Smooth muscle cell (in vitro differentiated cells): ENCODE data around the gene ABCB1. TPM values are rescaled to one million over a fixed set of nuclear protein-coding genes. Genes with fewer than 3 reads are reported as not detected.

Experiments
- DNase-seq: peaks from one replicate; lab custom pipeline; 2025; ENCODE audit not compliant: unreplicated experiment; lab: John Stamatoyannopoulos, UW
- H2AFZ ChIP-seq: fragments of 200-600 bp; sonication (generic); 2 replicates; pipeline ENCODE4 v1.6.0; 2016; ENCODE audit warnings: antibody characterized with exemption, low read depth, mild to moderate bottlenecking
- H3F3A ChIP-seq: fragments of 200-600 bp; sonication (generic); 2 replicates; pipeline ENCODE4 v1.6.0; 2017; ENCODE audit warnings: antibody characterized with exemption, low read depth
- H3K27ac ChIP-seq: fragments of 200-600 bp; sonication (generic); 2 replicates; pipeline ENCODE4 v1.5.1; 2016; ENCODE audit warnings: low read depth, mild to moderate bottlenecking
- H3K27me3 ChIP-seq: fragments of 200-600 bp; sonication (generic); 2 replicates; pipeline ENCODE4 v1.6.1; 2016; ENCODE audit warnings: low read depth, mild to moderate bottlenecking
- H3K36me3 ChIP-seq: fragments of 200-600 bp; sonication (generic); 2 replicates; pipeline ENCODE4 v1.5.1; 2016; ENCODE audit warnings: low read depth
- H3K4me1 ChIP-seq: fragments of 200-600 bp; sonication (generic); 2 replicates; pipeline ENCODE4 v1.5.1; 2016; ENCODE audit warnings: low read depth
- H3K4me2 ChIP-seq: fragments of 200-600 bp; sonication (generic); 2 replicates; pipeline ENCODE4 v1.6.0; 2016; ENCODE audit warnings: mild to moderate bottlenecking
- H3K4me3 ChIP-seq: fragments of 200-600 bp; sonication (generic); 2 replicates; pipeline ENCODE4 v1.5.1; 2016; ENCODE audit warnings: mild to moderate bottlenecking
- H3K79me2 ChIP-seq: fragments of 200-600 bp; sonication (generic); 2 replicates; pipeline ENCODE4 v1.6.0; 2016; ENCODE audit warnings: low read depth, mild to moderate bottlenecking
- H3K9ac ChIP-seq: fragments of 200-600 bp; sonication (generic); 2 replicates; pipeline ENCODE4 v1.6.0; 2016; ENCODE audit warnings: low read depth
- H3K9me3 ChIP-seq: fragments of 200-600 bp; sonication (generic); replicated peaks from 2 replicates; pipeline ENCODE4 v1.5.1; 2016; ENCODE audit warnings: low read depth
- H4K20me1 ChIP-seq: fragments of 200-600 bp; sonication (generic); 2 replicates; pipeline ENCODE4 v1.6.0; 2016; ENCODE audit warnings: low read depth
- WGBS: methylation state at CpG from one replicate; pipeline ENCODE4 v1.1.7; 2016; ENCODE audit warnings: low lambda C conversion rate; 5-methylcytosine and 5-hydroxymethylcytosine counted together
- polyA plus RNA-seq: library from polyadenylated mRNA; unstranded; fragments of >200 nt; fragmentation: Nextera tagmentation; extraction: Ambion mirVana; gene quantifications from 2 replicates; pipeline ENCODE4 v1.2.1, GENCODE V29; 2016
- total RNA-seq: library from RNA; depleted of rRNA; stranded (reverse); fragments of >200 nt; gene quantifications from 2 replicates; pipeline ENCODE4 v1.2.3, GENCODE V29; 2014
- TF ChIP-seq, protein P1 (sequence below): fragments of 200-600 bp; sonication (generic); IDR thresholded peaks from 2 replicates; pipeline ENCODE4 v1.5.1; 2017; ENCODE audit warnings: borderline replicate concordance, mild to moderate bottlenecking, antibody characterized with exemption; ENCODE audit not compliant: insufficient read depth, poor library complexity, severe bottlenecking

ABCB1 gene
- total and polyA plus RNA-seq, 2 experiments from 2014 or later, result 1.4 to 10.0 TPM

GRCh38 chr7:87499494-87499893 lies 101.2 kb downstream of the ABCB1 start:
- TF ChIP-seq, protein P1, sequence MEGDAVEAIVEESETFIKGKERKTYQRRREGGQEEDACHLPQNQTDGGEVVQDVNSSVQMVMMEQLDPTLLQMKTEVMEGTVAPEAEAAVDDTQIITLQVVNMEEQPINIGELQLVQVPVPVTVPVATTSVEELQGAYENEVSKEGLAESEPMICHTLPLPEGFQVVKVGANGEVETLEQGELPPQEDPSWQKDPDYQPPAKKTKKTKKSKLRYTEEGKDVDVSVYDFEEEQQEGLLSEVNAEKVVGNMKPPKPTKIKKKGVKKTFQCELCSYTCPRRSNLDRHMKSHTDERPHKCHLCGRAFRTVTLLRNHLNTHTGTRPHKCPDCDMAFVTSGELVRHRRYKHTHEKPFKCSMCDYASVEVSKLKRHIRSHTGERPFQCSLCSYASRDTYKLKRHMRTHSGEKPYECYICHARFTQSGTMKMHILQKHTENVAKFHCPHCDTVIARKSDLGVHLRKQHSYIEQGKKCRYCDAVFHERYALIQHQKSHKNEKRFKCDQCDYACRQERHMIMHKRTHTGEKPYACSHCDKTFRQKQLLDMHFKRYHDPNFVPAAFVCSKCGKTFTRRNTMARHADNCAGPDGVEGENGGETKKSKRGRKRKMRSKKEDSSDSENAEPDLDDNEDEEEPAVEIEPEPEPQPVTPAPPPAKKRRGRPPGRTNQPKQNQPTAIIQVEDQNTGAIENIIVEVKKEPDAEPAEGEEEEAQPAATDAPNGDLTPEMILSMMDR, result no peak
- H3F3A ChIP-seq, result no peaks in the 10 kb centered on the region
- H3K27me3 ChIP-seq, result no peaks in the 10 kb centered on the region
- no peaks in the 10 kb centered on the region for H3K36me3 ChIP-seq
- no peak overlapping the region for H3K27ac ChIP-seq
- WGBS, result 92% methylated on average over 3 of the region's 3 CpGs
- no peaks in the 10 kb centered on the region for H3K9me3 ChIP-seq
- no peak overlapping the region for H3K4me3 ChIP-seq
- H4K20me1 ChIP-seq, result no peaks in the 10 kb centered on the region
- H3K9ac ChIP-seq, result no peak overlapping the region
- H3K4me2 ChIP-seq, result no peak overlapping the region
- no peaks in the 10 kb centered on the region for H3K79me2 ChIP-seq
- no peak for DNase-seq
- H2AFZ ChIP-seq, result no peak overlapping the region
- H3K4me1 ChIP-seq, result no peaks in the 10 kb centered on the region

GRCh38 chr7:87498893-87499292 lies 101.8 kb downstream of the ABCB1 start:
- TF ChIP-seq, protein P1, result no peak
- H4K20me1 ChIP-seq, result no peaks in the 10 kb centered on the region
- H3K27me3 ChIP-seq, result no peaks in the 10 kb centered on the region
- no peak overlapping the region for H3K4me3 ChIP-seq
- no peaks in the 10 kb centered on the region for H3F3A ChIP-seq
- H3K79me2 ChIP-seq, result no peaks in the 10 kb centered on the region
- DNase-seq, result no peak
- WGBS, result 100% methylated on average over 1 of the region's 1 CpG
- H3K9ac ChIP-seq, result no peak overlapping the region
- H3K27ac ChIP-seq, result no peak overlapping the region
- no peak overlapping the region for H2AFZ ChIP-seq
- H3K4me1 ChIP-seq, result no peaks in the 10 kb centered on the region
- no peak overlapping the region for H3K4me2 ChIP-seq
- H3K36me3 ChIP-seq, result no peaks in the 10 kb centered on the region
- H3K9me3 ChIP-seq, result no peaks in the 10 kb centered on the region

- H3K27ac ChIP-seq, result no peak overlapping the region
- H3K79me2 ChIP-seq, result no peaks in the 10 kb centered on the region
- no peaks in the 10 kb centered on the region for H3K36me3 ChIP-seq
- no peak overlapping the region for H3K4me2 ChIP-seq
- H4K20me1 ChIP-seq, result no peaks in the 10 kb centered on the region
- H3K9ac ChIP-seq, result no peak overlapping the region
- no peak overlapping the region for H3K4me3 ChIP-seq
- DNase-seq, result no peak
- TF ChIP-seq, protein P1, result no peak
- no peaks in the 10 kb centered on the region for H3K4me1 ChIP-seq
- H3F3A ChIP-seq, result no peaks in the 10 kb centered on the region
- no peaks in the 10 kb centered on the region for H3K9me3 ChIP-seq
- 89% methylated on average over 3 of the region's 3 CpGs for WGBS
- no peaks in the 10 kb centered on the region for H3K27me3 ChIP-seq
- H2AFZ ChIP-seq, result no peak overlapping the region
These were observed 103.2 kb downstream of the ABCB1 start for GRCh38 chr7:87497482-87497881.

- TF ChIP-seq, protein P1, result no peak
- H3K27ac ChIP-seq, result no peak overlapping the region
- H3K27me3 ChIP-seq, result no peaks in the 10 kb centered on the region
- H3F3A ChIP-seq, result no peaks in the 10 kb centered on the region
- H2AFZ ChIP-seq, result no peak overlapping the region
- H3K9ac ChIP-seq, result no peak overlapping the region
- H4K20me1 ChIP-seq, result no peaks in the 10 kb centered on the region
- H3K4me2 ChIP-seq, result no peak overlapping the region
- H3K9me3 ChIP-seq, result no peaks in the 10 kb centered on the region
- H3K79me2 ChIP-seq, result no peaks in the 10 kb centered on the region
- no peak overlapping the region for H3K4me3 ChIP-seq
- no peaks in the 10 kb centered on the region for H3K4me1 ChIP-seq
- no peaks in the 10 kb centered on the region for H3K36me3 ChIP-seq
- WGBS, result 83% methylated on average over 5 of the region's 5 CpGs
- DNase-seq, result no peak
These were observed 105.3 kb downstream of the ABCB1 start for GRCh38 chr7:87495366-87495765.
